Adipocyte (in vitro differentiated cells): ENCODE data around the gene SPINT2.
"Not testable (repeated sequence)": the region's sequence is repeated elsewhere in the genome, so short reads cannot be mapped to it uniquely, and the experiment has no call there.

ENCODE experiments used
- DNase-seq: peaks from one replicate; pipeline ENCODE4 v3.0.0-alpha.2; 2015; ENCODE audit warnings: low read depth
- H3K27me3 ChIP-seq: replicated peaks from 2 replicates; pipeline ENCODE4 v1.7.0; 2013; ENCODE audit warnings: mild to moderate bottlenecking, low read length, moderate library complexity; ENCODE audit not compliant: control insufficient read depth, insufficient read depth
- H3K36me3 ChIP-seq: 2 replicates; pipeline ENCODE4 v1.7.0; 2013; ENCODE audit warnings: low read length, mild to moderate bottlenecking, moderate library complexity; ENCODE audit not compliant: control insufficient read depth, insufficient read depth, severe bottlenecking
- H3K4me1 ChIP-seq: 2 replicates; pipeline ENCODE4 v1.7.0; 2013; ENCODE audit warnings: mild to moderate bottlenecking, low read length, moderate library complexity; ENCODE audit not compliant: control insufficient read depth, insufficient read depth
- H3K4me3 ChIP-seq: 2 replicates; pipeline ENCODE4 v1.7.0; 2013; ENCODE audit warnings: mild to moderate bottlenecking, low read length, moderate library complexity
- H3K9ac ChIP-seq: 2 replicates; pipeline ENCODE4 v1.7.0; 2013; ENCODE audit warnings: mild to moderate bottlenecking, low read length, moderate library complexity
- H3K9me3 ChIP-seq: 2 replicates; pipeline ENCODE4 v1.7.0; 2013; ENCODE audit warnings: mild to moderate bottlenecking, low read length, moderate library complexity; ENCODE audit not compliant: control insufficient read depth

The SPINT2 gene

GRCh38 chr19:38255383-38256014 is 8.9 kb upstream of the SPINT2 start:
- no peak for DNase-seq
- Histone ChIP-seq H3K9me3 (no peaks in the 10 kb centered on the region), H3K36me3 (no peaks in the 10 kb centered on the region), H3K4me1 (peaks cover 23% of the 10 kb centered on the region), H3K27me3 (no peaks in the 10 kb centered on the region), H3K4me3 (peak overlapping the region; percentile 61), H3K9ac (peak overlapping the region; percentile 62)

- not testable (repeated sequence) for H3K4me3 ChIP-seq, H3K4me1 ChIP-seq, H3K27me3 ChIP-seq, DNase-seq, H3K9ac ChIP-seq, H3K9me3 ChIP-seq, H3K36me3 ChIP-seq
Measured at GRCh38 chr19:38261942-38262341, 2.4 kb upstream of the SPINT2 start.

GRCh38 chr19:38262585-38263268 is 1.6 kb upstream of the SPINT2 start:
- Histone ChIP-seq H3K4me1 (peaks cover 9% of the 10 kb centered on the region), H3K9ac (no peak overlapping the region), H3K9me3 (no peaks in the 10 kb centered on the region), H3K27me3 (no peaks in the 10 kb centered on the region), H3K36me3 (no peaks in the 10 kb centered on the region), H3K4me3 (no peak overlapping the region)
- DNase-seq = no peak

GRCh38 chr19:38263689-38264485 is 486 bp upstream of the SPINT2 start:
- DNase-seq = peak; percentile 49
- H3K9me3 ChIP-seq = no peaks in the 10 kb centered on the region
- H3K4me3 ChIP-seq = peak overlapping the region; percentile 72
- no peaks in the 10 kb centered on the region for H3K27me3 ChIP-seq
- no peaks in the 10 kb centered on the region for H3K36me3 ChIP-seq
- peaks cover 9% of the 10 kb centered on the region for H3K4me1 ChIP-seq
- no peak overlapping the region for H3K9ac ChIP-seq

GRCh38 chr19:38265213-38265861 is 964 bp downstream of the SPINT2 start:
- Histone ChIP-seq H3K36me3 (no peaks in the 10 kb centered on the region), H3K4me3 (no peak overlapping the region), H3K27me3 (no peaks in the 10 kb centered on the region), H3K4me1 (peaks cover 15% of the 10 kb centered on the region), H3K9me3 (no peaks in the 10 kb centered on the region), H3K9ac (no peak overlapping the region)
- no peak for DNase-seq

GRCh38 chr19:38265921-38266429 is 1.6 kb downstream of the SPINT2 start:
- Histone ChIP-seq H3K27me3 (no peaks in the 10 kb centered on the region), H3K4me1 (peaks cover 19% of the 10 kb centered on the region), H3K4me3 (no peak overlapping the region), H3K9me3 (no peaks in the 10 kb centered on the region), H3K9ac (no peak overlapping the region), H3K36me3 (no peaks in the 10 kb centered on the region)
- no peak for DNase-seq

GRCh38 chr19:38266981-38267597 is 2.7 kb downstream of the SPINT2 start:
- Histone ChIP-seq H3K9me3 (no peaks in the 10 kb centered on the region), H3K4me3 (no peak overlapping the region), H3K4me1 (peaks cover 19% of the 10 kb centered on the region), H3K27me3 (no peaks in the 10 kb centered on the region), H3K9ac (no peak overlapping the region), H3K36me3 (no peaks in the 10 kb centered on the region)
- DNase-seq = peak; percentile 44

- no peak for DNase-seq
- Histone ChIP-seq H3K36me3 (no peaks in the 10 kb centered on the region), H3K4me3 (no peak overlapping the region), H3K9me3 (no peaks in the 10 kb centered on the region), H3K9ac (no peak overlapping the region), H3K27me3 (no peaks in the 10 kb centered on the region), H3K4me1 (peaks cover 19% of the 10 kb centered on the region)
Measured at GRCh38 chr19:38267761-38268483, 3.5 kb downstream of the SPINT2 start.

- H3K36me3 ChIP-seq = no peaks in the 10 kb centered on the region
- H3K9me3 ChIP-seq = no peaks in the 10 kb centered on the region
- DNase-seq = no peak
- H3K27me3 ChIP-seq = no peaks in the 10 kb centered on the region
- no peak overlapping the region for H3K9ac ChIP-seq
- H3K4me3 ChIP-seq = no peak overlapping the region
- peaks cover 19% of the 10 kb centered on the region for H3K4me1 ChIP-seq
Measured at GRCh38 chr19:38268539-38268938, 4.2 kb downstream of the SPINT2 start.

GRCh38 chr19:38270587-38271167 is 6.3 kb downstream of the SPINT2 start:
- H3K9ac ChIP-seq = no peak overlapping the region
- peak; percentile 32 for DNase-seq
- no peak overlapping the region for H3K4me3 ChIP-seq

More at GRCh38 chr19:38270587-38271167, 6.3 kb downstream of the SPINT2 start:
- no peaks in the 10 kb centered on the region for H3K27me3 ChIP-seq
- H3K36me3 ChIP-seq = no peaks in the 10 kb centered on the region
- peaks cover 18% of the 10 kb centered on the region for H3K4me1 ChIP-seq
- no peaks in the 10 kb centered on the region for H3K9me3 ChIP-seq
